ENCODE measurements around the gene MRPL57.

- TF ChIP-seq, protein P1, sequence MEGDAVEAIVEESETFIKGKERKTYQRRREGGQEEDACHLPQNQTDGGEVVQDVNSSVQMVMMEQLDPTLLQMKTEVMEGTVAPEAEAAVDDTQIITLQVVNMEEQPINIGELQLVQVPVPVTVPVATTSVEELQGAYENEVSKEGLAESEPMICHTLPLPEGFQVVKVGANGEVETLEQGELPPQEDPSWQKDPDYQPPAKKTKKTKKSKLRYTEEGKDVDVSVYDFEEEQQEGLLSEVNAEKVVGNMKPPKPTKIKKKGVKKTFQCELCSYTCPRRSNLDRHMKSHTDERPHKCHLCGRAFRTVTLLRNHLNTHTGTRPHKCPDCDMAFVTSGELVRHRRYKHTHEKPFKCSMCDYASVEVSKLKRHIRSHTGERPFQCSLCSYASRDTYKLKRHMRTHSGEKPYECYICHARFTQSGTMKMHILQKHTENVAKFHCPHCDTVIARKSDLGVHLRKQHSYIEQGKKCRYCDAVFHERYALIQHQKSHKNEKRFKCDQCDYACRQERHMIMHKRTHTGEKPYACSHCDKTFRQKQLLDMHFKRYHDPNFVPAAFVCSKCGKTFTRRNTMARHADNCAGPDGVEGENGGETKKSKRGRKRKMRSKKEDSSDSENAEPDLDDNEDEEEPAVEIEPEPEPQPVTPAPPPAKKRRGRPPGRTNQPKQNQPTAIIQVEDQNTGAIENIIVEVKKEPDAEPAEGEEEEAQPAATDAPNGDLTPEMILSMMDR (IDR thresholded peaks at IDR 0.05): no peak
- no peak for TF ChIP-seq POLR2A (IDR thresholded peaks at IDR 0.05)
These were observed 39.9 kb downstream of the MRPL57 start for GRCh38 chr13:21216332-21216731.

Data from breast epithelium (tissue), 3 donors.